Transverse colon (tissue), 4 donors: ENCODE results near the gene HBS1L. TPM values are rescaled to one million over a fixed set of nuclear protein-coding genes. Genes with fewer than 3 reads are reported as not detected.
A peak's percentile ranks its signal among the peaks of the same experiment; 100 is the strongest.

Experiments
- DNase-seq: peaks from one replicate; pipeline ENCODE4 v3.0.0-alpha.2; 2019
- H3K27ac ChIP-seq, 4 donors: fragments of 200-600 bp; sonication (generic); 2 replicates each; pipeline ENCODE4 v1.5.1; 2016 to 2018; ENCODE audit warnings: inconsistent platforms in 4 of 4
- H3K27me3 ChIP-seq: fragments of 200-600 bp; sonication (generic); 2 replicates; pipeline ENCODE4 v1.5.1; 2017; ENCODE audit warnings: inconsistent platforms
- H3K36me3 ChIP-seq, 4 donors: fragments of 200-600 bp; sonication (generic); 2 replicates each; pipeline ENCODE4 v1.5.1; 2017 to 2019; ENCODE audit warnings: inconsistent platforms in 4 of 4
- H3K4me1 ChIP-seq, 4 donors: fragments of 200-600 bp; sonication (generic); 2 replicates each; pipeline ENCODE4 v1.5.1; 2017 to 2020; ENCODE audit warnings: inconsistent platforms in 4 of 4
- H3K4me3 ChIP-seq, 4 donors: fragments of 200-600 bp; sonication (generic); 1 replicate in 1 of 4; 2 replicates in 3 of 4; pipeline versions ENCODE4 v1.5.1 to v1.6.1; 2017 to 2019; ENCODE audit warnings: inconsistent platforms in 4 of 4
- H3K9me3 ChIP-seq, 2 donors: fragments of 200-600 bp; sonication (generic); 2 replicates each; pipeline ENCODE4 v1.5.1; 2017 to 2019; ENCODE audit warnings: inconsistent platforms in 2 of 2
- CTCF ChIP-seq, 5 experiments: fragments of 200-600 bp in 3 of 5; fragments of 450-650 bp in 2 of 5; sonication (generic) in 3 of 5; IDR thresholded peaks; 1 replicate in 2 of 5; 2 replicates in 3 of 5; pipeline ENCODE4 v1.5.1; 2016 to 2017; ENCODE audit warnings: antibody characterized with exemption in 5 of 5, inconsistent platforms in 3 of 5, mild to moderate bottlenecking in 2 of 5, moderate library complexity in 1 of 5
- EP300 ChIP-seq: sonication (generic); formaldehyde crosslinking; IDR thresholded peaks from one replicate; pipeline ENCODE4 v1.6.1; 2017; ENCODE audit warnings: antibody characterized with exemption, low read depth
- POLR2A ChIP-seq: fragments of 450-650 bp; IDR thresholded peaks from one replicate; pipeline ENCODE4 v1.6.1; 2016; ENCODE audit warnings: antibody characterized with exemption, mild to moderate bottlenecking, moderate library complexity
- POLR2AphosphoS5 ChIP-seq, 3 donors: sonication (generic); formaldehyde crosslinking; IDR thresholded peaks; one replicate each; pipeline ENCODE4 v1.6.1; 2016; ENCODE audit warnings: antibody characterized with exemption in 3 of 3
- WGBS, 2 donors: methylation state at CpG; one replicate each; pipeline ENCODE4 v1.1.5; 2018; ENCODE audit warnings: low coverage in 1 of 2; 5-methylcytosine and 5-hydroxymethylcytosine counted together
- in situ Hi-C, 4 donors: fragments of 200-750 bp; cut with MboI; loops; one replicate each; pipeline versions ENCODE4 v1.15.0 to v1.15.1; 2017; ENCODE audit warnings: low sequenced_read_pairs in 3 of 4, low pct_ligation_motif_present in 1 of 4, low pct_unique_long_range_greater_than_20kb in 1 of 4
- intact Hi-C: fragments of 100-400 bp; cut with DNase I; formaldehyde crosslinking; loops from one replicate; pipeline ENCODE4 v1.15.1; 2023; ENCODE audit warnings: low total_unique reads
- total RNA-seq, 4 donors: library from RNA; depleted of rRNA; stranded (reverse); fragments of >200 nt; gene quantifications; one replicate each; pipeline ENCODE4 v1.1.0, GENCODE V29; 2016

The HBS1L gene
- 10 to 100 TPM; 18.9 to 33.2 (median 27.1) TPM for total RNA-seq

- WGBS, 2 donors, result 15 to 40% methylated on average over 2 to 51 of the region's 53 CpGs
- TF ChIP-seq POLR2A, result peak; percentile 87
- TF ChIP-seq POLR2AphosphoS5 (IDR thresholded peaks at IDR 0.05), result peak; percentile 93 to 96 (median 93)
- no peak for TF ChIP-seq EP300
- intact Hi-C loops, result no loop called here
- H3K4me3 ChIP-seq, result peak within 1 kb of the TSS; percentile 56 to 87 (median 72)
- H3K36me3 ChIP-seq, result no peaks in the 10 kb centered on the region
- in situ Hi-C loops, result no loop called here
- H3K4me1 ChIP-seq, result peaks cover 11 to 29% (median 13%) of the 10 kb centered on the region in 4 donors
- peak; percentile 96 for DNase-seq
- H3K27ac ChIP-seq, result peak within 1 kb of the TSS; percentile 81 to 88 (median 84)
- H3K9me3 ChIP-seq, result no peaks in the 10 kb centered on the region
- no peaks in the 10 kb centered on the region for H3K27me3 ChIP-seq
These were observed at the start of gene HBS1L for GRCh38 chr6:135054569-135055498. Gene HBS1L, minus strand, starts transcription at chr6:135054822. Its CDS starts 131 bp downstream, at chr6:135054691.

- Histone ChIP-seq H3K27ac (no peak overlapping the region), H3K4me3 (no peak overlapping the region), H3K36me3 (no peaks in the 10 kb centered on the region), H3K27me3 (peaks cover 4% of the 10 kb centered on the region), H3K4me1 (no peaks in the 10 kb centered on the region), H3K9me3 (no peaks in the 10 kb centered on the region)
- in situ Hi-C loops, result no loop called here
- intact Hi-C loops, result no loop called here
- no peak for TF ChIP-seq EP300
- no peak for TF ChIP-seq POLR2AphosphoS5 (IDR thresholded peaks at IDR 0.05)
- TF ChIP-seq POLR2A, result no peak
- no peak for DNase-seq
- 86 to 89% methylated on average over 2 to 4 of the region's 4 CpGs for WGBS, 2 donors
These were observed 49.6 kb upstream of the HBS1L start for GRCh38 chr6:135104199-135104598.

GRCh38 chr6:135102191-135102590 lies 47.6 kb upstream of the HBS1L start:
- Histone ChIP-seq H3K9me3 (no peaks in the 10 kb centered on the region), H3K27ac (no peak overlapping the region), H3K36me3 (no peaks in the 10 kb centered on the region), H3K4me1 (no peaks in the 10 kb centered on the region), H3K4me3 (no peak overlapping the region), H3K27me3 (peaks cover 4% of the 10 kb centered on the region)
- no peak for DNase-seq
- intact Hi-C loops, result no loop called here
- in situ Hi-C loops, result no loop called here
- TF ChIP-seq EP300, result no peak

GRCh38 chr6:135097172-135097571 lies 42.5 kb upstream of the HBS1L start:
- Histone ChIP-seq H3K4me3 (no peak overlapping the region), H3K9me3 (no peaks in the 10 kb centered on the region), H3K27ac (no peak overlapping the region), H3K36me3 (no peaks in the 10 kb centered on the region), H3K4me1 (no peaks in the 10 kb centered on the region), H3K27me3 (no peaks in the 10 kb centered on the region)
- in situ Hi-C loops (no loop called here), intact Hi-C loops (no loop called here)
- no peak for DNase-seq
- TF ChIP-seq POLR2AphosphoS5 (IDR thresholded peaks at IDR 0.05) (no peak), EP300 (no peak), CTCF (IDR thresholded peaks at IDR 0.05) (no peak), POLR2A (no peak)
- WGBS, 2 donors, result 77 to 79% methylated on average over 5 of the region's 5 CpGs

GRCh38 chr6:135096403-135097130 lies 41.9 kb upstream of the HBS1L start:
- no peak overlapping the region for H3K4me3 ChIP-seq
- TF ChIP-seq POLR2A (no peak), CTCF (IDR thresholded peaks at IDR 0.05) (no peak), POLR2AphosphoS5 (IDR thresholded peaks at IDR 0.05) (no peak)
- H3K4me1 ChIP-seq, result no peaks in the 10 kb centered on the region
- no peaks in the 10 kb centered on the region for H3K9me3 ChIP-seq
- WGBS, 2 donors, result 49 to 53% methylated on average over 3 of the region's 3 CpGs
- in situ Hi-C loops, result no loop called here
- DNase-seq, result no peak
- intact Hi-C loops, result no loop called here
- H3K27ac ChIP-seq, result no peak overlapping the region
- H3K27me3 ChIP-seq, result no peaks in the 10 kb centered on the region
- H3K36me3 ChIP-seq, result no peaks in the 10 kb centered on the region
